Endometrial microvascular endothelial cells (primary cell): ENCODE results near the gene NOB1. TPM values are rescaled to one million over a fixed set of nuclear protein-coding genes. Genes with fewer than 3 reads are reported as not detected.

Source experiments
- in situ Hi-C: cut with HindIII; loops from 2 replicates; pipeline ENCODE4 v1.10.0; 2017; ENCODE audit warnings: low sequenced_read_pairs, low pct_unique_long_range_greater_than_20kb; ENCODE audit errors: inconsistent ontology term
- total RNA-seq: library from RNA; depleted of rRNA; stranded (reverse); fragments of >200 nt; gene quantifications from one replicate; pipeline ENCODE4 v1.2.3, GENCODE V29; 2015; ENCODE audit errors: inconsistent ontology term

NOB1 gene
- total RNA-seq, 1 donor from 2014 or later = 43.9 TPM

GRCh38 chr16:69699915-69700314, 54.8 kb downstream of the NOB1 start:
- in situ Hi-C loops = no loop called here

GRCh38 chr16:69698404-69698803, 56.3 kb downstream of the NOB1 start:
- in situ Hi-C loops = no loop called here

GRCh38 chr16:69693916-69694315, 60.8 kb downstream of the NOB1 start:
- in situ Hi-C loops = no loop called here

GRCh38 chr16:69691980-69692911, 62.5 kb downstream of the NOB1 start:
- in situ Hi-C loops = no loop called here

Other genes with a start within 250 kb of the NOB1 start
- 17.7 TPM for gene NFAT5, start 189.0 kb downstream of the NOB1 start, total RNA-seq
- gene NQO1, start 28.4 kb downstream of the NOB1 start, total RNA-seq = 729 TPM
- 38.7 TPM for gene WWP2, start 7.4 kb upstream of the NOB1 start, total RNA-seq
- gene CLEC18A, start 196.4 kb upstream of the NOB1 start, total RNA-seq = not detected